HL-60/S4 treated with retinoic acid at 250 ng/mL for 4 days and 3 days (cell line): Measurements from ENCODE around the gene ANKRD39.
"Not testable (repeated sequence)": the region's sequence is repeated elsewhere in the genome, so short reads cannot be mapped to it uniquely, and the experiment has no call there.

ENCODE experiments used
- in situ Hi-C: fragments of 300-500 bp; cut with MboI; formaldehyde crosslinking; loops from 2 replicates; pipeline ENCODE4 v1.7.0; 2022; ENCODE audit warnings: low sequenced_read_pairs

The ANKRD39 gene, protein sequence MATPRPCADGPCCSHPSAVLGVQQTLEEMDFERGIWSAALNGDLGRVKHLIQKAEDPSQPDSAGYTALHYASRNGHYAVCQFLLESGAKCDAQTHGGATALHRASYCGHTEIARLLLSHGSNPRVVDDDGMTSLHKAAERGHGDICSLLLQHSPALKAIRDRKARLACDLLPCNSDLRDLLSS

GRCh38 chr2:96857667-96858372, at the start of gene ANKRD39:
ANKRD39 (minus strand) TSS chr2:96858016; CDS start chr2:96857987, 29 bp downstream.
- in situ Hi-C loops, result loop anchor here (5.0 kb wide), 1 partner anchor 94 kb away; no protein-coding TSS in a partner anchor

DNA sequence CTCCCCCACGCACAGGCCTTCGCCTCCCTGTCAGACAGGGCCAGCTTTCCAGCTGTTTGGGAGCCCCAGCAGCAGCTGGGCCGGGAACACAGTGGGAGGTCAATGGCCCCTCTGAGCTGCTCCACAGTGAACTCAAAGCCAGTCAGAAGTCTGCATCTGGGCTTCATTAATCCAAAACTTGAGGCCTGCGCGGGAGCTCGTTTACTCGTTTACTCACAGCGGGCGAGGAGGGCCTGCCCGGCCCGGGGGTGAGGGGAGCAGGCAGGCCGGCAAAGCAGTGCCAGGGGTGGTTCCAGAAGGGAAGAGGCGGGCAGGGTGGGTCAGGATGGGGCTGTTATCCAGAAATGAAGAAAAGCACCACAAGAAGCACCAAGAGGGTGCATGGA, 48.9 kb upstream of the ANKRD39 start:
- in situ Hi-C loops, result no loop called here

GRCh38 chr2:96903815-96904214, 46.0 kb upstream of the ANKRD39 start:
- in situ Hi-C loops, result no loop called here

- in situ Hi-C loops, result no loop called here
Measured at GRCh38 chr2:96903318-96903717, 45.5 kb upstream of the ANKRD39 start.

DNA sequence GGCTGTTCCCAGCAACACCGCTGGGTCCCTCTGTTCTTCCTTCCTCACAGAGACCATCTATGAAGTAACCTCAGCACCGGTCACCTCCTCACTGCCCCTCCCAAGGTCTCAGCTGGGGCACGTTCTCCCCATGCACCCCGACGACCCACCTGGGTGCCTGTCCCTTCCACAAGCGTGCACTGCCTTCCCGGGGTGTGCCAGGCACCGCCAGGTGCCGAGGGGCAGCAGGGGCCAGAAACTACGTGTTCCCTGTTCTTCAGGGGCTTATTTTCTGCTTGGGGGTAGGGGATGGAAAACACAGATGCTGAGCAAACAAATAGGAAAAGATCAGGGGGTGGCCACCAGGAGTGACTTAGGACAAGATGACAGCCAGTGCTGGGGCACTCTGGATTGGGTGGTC, 42.4 kb upstream of the ANKRD39 start:
- in situ Hi-C loops, result no loop called here

DNA sequence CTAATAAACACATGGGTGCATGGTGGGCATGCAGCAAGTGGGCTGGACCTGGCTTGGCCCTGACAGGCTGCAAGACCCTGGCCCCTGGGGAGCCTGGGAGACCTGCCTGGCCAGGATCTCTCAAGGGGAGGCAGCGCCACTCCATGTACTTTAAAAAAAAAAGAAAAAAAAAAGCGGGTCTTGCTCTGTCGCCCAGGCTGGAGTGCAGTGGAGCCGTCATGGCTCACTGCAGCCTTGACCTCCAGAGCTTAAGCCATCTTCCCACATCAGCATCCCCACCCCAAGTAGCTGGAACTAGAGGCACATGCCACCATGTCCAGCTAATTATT, 41.6 kb upstream of the ANKRD39 start:
- in situ Hi-C loops, result no loop called here

DNA sequence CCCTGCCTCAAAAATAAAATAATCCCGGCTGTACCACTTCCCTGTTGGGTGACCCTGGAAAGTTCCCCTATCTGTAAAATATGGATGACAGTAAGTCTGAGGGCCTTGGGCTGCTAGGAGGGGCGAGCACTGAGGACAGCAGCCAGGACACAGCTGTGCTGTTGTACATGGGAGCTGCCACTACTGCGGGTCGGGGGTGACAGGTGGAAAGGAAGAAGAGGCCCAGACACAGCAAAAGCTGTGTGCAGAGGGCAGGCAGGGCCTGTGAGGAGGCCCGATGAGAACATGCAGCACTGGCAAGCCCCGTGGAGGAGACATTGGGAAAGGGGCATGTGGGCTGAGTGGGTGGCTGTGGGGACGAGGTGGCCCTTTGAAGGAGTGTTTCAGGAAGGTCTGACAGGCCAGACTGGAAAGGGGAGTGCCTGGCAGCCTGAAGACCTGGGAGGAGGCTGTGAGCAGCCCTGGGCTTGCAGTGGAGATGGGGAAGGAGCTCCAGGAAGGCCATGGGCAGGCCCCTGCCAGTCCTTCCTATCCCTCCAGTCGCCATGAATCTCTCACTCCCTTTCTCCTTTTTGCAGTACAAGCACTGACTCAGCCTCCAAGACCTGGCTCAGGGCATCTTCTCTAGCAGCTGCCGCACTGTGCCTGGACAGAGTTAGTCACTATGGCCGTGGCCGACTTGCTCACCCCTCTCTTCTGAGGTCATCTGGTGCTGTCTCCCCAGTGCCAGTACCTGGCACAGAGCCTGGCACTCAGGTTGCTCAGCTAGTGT, 41.0 kb upstream of the ANKRD39 start:
- in situ Hi-C loops, result no loop called here

DNA sequence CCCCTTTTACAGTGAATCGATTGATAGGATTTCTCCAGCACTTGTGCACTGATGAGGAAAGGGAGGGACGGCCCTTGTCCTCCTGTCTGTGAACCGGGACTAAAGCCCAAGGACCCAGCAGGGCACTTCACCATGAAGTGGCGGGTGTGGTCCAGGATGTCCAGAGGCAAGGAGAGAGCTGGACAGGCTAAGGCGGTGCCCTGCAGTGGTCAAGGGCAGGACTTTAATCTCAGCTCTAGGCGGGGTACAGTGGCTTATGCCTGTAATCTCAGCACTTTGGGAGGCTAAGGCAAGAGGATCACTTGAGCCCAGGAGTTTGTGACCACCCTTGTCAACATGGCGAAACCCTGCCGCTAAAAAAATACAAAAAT, 40.3 kb upstream of the ANKRD39 start:
- in situ Hi-C loops, result no loop called here

GRCh38 chr2:96897491-96898134, 39.8 kb upstream of the ANKRD39 start:
- in situ Hi-C loops, result no loop called here

DNA sequence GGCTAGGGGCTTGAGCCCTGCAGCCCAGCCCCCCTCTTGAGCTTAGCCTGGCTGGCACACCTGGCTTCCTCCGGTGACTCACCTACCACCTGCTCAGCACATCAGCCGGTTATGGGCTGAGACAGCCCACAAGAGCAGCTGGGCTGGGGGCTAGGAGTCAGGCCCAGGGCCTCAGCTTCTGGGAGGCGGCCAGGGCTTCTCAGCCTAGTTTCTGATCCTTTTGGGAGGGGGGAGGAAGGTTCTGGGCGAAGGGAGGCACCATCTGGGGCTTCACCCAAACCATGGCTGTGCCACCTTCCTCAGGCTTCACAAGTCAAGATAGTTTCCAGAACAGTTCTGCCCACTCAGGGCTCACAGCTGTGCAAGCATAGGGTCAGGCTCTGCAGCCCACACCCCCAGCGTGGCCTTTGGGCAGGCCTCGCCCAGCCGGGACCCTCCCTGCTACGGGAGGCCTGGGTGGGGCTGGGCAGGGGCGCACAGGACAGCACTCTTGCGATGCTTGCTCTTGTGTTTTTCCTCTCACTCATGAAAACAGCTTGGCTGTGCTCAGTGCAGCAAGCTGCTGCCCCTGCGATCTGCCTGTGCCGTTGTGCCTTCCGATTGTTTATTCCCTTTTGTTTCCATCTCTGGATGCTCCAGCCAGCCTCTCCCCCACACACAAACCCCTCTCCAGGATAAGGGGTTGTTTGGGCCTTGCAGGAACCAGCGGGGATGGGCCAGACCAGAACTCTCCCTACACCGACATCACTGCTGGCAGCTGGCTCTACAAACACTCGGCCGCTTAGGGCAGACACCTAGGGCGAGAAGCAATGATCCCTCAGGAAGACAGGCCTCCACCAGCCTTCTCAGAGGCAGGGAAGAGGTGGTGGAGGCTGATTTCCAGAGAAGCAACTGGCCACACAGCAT, 38.2 kb upstream of the ANKRD39 start:
- in situ Hi-C loops, result no loop called here

GRCh38 chr2:96895032-96895745, 37.4 kb upstream of the ANKRD39 start:
- in situ Hi-C loops, result no loop called here

GRCh38 chr2:96894151-96894531, 36.3 kb upstream of the ANKRD39 start:
- in situ Hi-C loops, result no loop called here

- in situ Hi-C loops, result no loop called here
Measured at GRCh38 chr2:96893289-96894150, 35.7 kb upstream of the ANKRD39 start.

DNA sequence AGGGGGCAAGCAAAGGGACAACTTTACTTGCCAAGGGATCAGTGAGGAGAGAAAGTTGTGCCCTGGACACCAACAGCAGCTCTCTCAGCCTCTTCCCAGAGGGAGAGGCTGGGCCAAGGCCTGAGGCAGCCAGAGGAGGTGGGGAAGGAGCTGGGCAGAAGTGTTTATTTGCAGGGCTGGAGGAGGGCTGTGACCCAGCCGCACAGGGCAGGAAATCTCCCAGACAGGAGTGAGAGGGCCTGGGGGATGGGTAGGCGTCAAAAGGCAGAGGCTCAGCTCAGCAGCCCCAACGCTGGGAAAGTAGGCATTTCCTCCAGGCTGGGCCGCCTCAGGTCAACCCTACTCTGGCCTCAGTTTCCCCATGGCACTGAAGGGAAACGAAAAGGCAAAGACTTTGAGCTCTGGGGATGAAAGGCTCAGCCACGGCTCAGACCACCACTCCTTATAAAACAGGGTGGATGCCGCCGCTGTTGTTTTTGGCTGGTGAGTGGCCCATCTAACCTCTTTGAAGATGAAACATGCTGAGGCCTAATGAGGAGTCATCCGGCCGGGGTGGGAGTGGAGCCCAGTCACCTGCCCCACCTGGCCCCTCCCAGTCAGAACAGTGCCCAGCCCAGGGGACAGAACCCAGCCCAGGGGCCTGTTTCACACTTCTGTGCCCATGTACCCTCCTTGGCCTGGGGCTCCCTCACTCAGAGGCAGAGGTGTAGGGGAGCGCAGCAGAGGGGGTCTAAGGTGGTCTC, 33.9 kb upstream of the ANKRD39 start:
- in situ Hi-C loops, result no loop called here

GRCh38 chr2:96890726-96891385, 33.0 kb upstream of the ANKRD39 start:
- in situ Hi-C loops, result no loop called here

DNA sequence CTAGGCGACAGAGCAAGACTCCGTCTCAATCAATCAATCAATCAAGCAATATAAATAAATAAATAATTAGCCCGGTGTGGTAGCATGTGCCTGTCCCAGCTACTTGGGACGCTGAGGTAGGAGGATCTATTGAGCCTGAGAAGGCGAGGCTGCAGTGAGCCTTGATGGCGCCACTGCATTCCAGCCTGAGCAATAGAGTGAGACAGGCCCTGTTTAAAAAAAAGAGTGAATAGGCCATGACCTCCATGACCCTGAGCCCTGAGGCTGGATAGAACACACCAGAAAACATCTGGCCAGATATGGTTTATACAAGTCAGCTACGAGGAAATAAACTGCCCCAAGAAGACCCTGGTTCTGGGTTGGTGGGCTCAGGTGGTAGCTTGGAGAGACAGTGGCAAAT, 32.4 kb upstream of the ANKRD39 start:
- in situ Hi-C loops, result no loop called here

DNA sequence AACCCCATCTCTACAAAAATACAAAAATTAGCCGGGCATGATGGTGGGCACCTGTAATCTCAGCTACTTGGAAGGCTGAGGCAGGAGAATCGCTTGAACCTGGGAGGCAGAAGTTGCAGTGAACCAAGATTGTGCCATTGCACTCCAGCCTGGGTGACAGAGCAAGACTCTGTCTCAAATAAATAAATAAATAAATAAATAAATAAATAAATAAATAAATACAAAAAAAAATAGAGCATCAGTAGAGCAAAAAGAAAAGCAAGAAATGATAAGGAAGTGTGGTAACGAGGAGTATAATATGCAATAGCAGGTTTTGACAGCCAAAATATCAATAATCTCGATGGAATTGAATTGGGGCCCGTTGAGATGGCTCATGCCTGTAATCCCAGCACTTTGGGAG, 31.7 kb upstream of the ANKRD39 start:
- in situ Hi-C loops, result not testable (repeated sequence)
